ENCODE results near the gene PSEN1.

- TF ChIP-seq CTCF (IDR thresholded peaks at IDR 0.05 in 8 of 11, conservative IDR thresholded peaks at IDR 0.05 in 3 of 11) (no peak), POLR2A (IDR thresholded peaks at IDR 0.05) (no peak), POLR2AphosphoS5 (IDR thresholded peaks at IDR 0.05) (peak; percentile 56 to 82 (median 73))
Measured at GRCh38 chr14:73245480-73246325, 109.4 kb downstream of the PSEN1 start.
